Neural progenitor cell (in vitro differentiated cells): Measurements from ENCODE around the gene UMAD1. TPM values are rescaled to one million over a fixed set of nuclear protein-coding genes. Genes with fewer than 3 reads are reported as not detected.

Source experiments
- DNase-seq: peaks from one replicate; pipeline ENCODE4 v3.0.0-alpha.2; 2016; ENCODE audit warnings: low spot score
- H2AFZ ChIP-seq: fragments of 200-600 bp; sonication (generic); replicated peaks from 2 replicates; pipeline ENCODE4 v1.6.1; 2016; ENCODE audit warnings: antibody characterized with exemption
- H3F3A ChIP-seq: fragments of 200-600 bp; sonication (generic); 2 replicates; pipeline ENCODE4 v1.6.1; 2016; ENCODE audit warnings: antibody characterized with exemption, low read depth
- H3K27ac ChIP-seq: fragments of 200-600 bp; sonication (generic); 2 replicates; pipeline ENCODE4 v1.5.1; 2016; ENCODE audit warnings: mild to moderate bottlenecking
- H3K27me3 ChIP-seq: fragments of 200-600 bp; sonication (generic); 2 replicates; pipeline ENCODE4 v1.6.1; 2016; ENCODE audit warnings: mild to moderate bottlenecking, moderate library complexity
- H3K36me3 ChIP-seq: fragments of 200-600 bp; sonication (generic); 2 replicates; pipeline ENCODE4 v1.5.1; 2016
- H3K4me1 ChIP-seq: fragments of 200-600 bp; sonication (generic); 2 replicates; pipeline ENCODE4 v1.6.1; 2016; ENCODE audit warnings: mixed run types
- H3K4me2 ChIP-seq: fragments of 200-600 bp; sonication (generic); 2 replicates; pipeline ENCODE4 v1.6.1; 2016
- H3K4me3 ChIP-seq: fragments of 200-600 bp; sonication (generic); 2 replicates; pipeline ENCODE4 v1.5.1; 2016
- H3K79me2 ChIP-seq: fragments of 200-600 bp; sonication (generic); 2 replicates; pipeline ENCODE4 v1.6.1; 2016; ENCODE audit warnings: low read depth
- H3K9ac ChIP-seq: fragments of 200-600 bp; sonication (generic); 2 replicates; pipeline ENCODE4 v1.6.1; 2016
- H3K9me3 ChIP-seq: fragments of 200-600 bp; sonication (generic); 2 replicates; pipeline ENCODE4 v1.5.1; 2016; ENCODE audit warnings: low read depth
- H4K20me1 ChIP-seq: fragments of 200-600 bp; sonication (generic); 2 replicates; pipeline ENCODE4 v1.6.1; 2016; ENCODE audit warnings: low read depth
- H3K27ac Mint-ChIP-seq: 3 replicates; pipeline ENCODE4 v1.8.0; 2021; ENCODE audit warnings: mixed read lengths
- H3K27me3 Mint-ChIP-seq: 2 replicates; pipeline ENCODE4 v1.8.0; 2022; ENCODE audit warnings: low read depth, mild to moderate bottlenecking, inconsistent platforms, moderate library complexity, mixed read lengths; ENCODE audit not compliant: insufficient read depth
- H3K36me3 Mint-ChIP-seq: 3 replicates; pipeline ENCODE4 v1.8.0; 2021; ENCODE audit warnings: mixed read lengths
- H3K4me1 Mint-ChIP-seq: 3 replicates; pipeline ENCODE4 v1.8.0; 2021; ENCODE audit warnings: mixed read lengths
- H3K4me3 Mint-ChIP-seq: 3 replicates; pipeline ENCODE4 v1.8.0; 2021; ENCODE audit warnings: mild to moderate bottlenecking, moderate library complexity, mixed read lengths
- H3K9me3 Mint-ChIP-seq: 3 replicates; pipeline ENCODE4 v1.8.0; 2020; ENCODE audit warnings: mixed read lengths
- EZH2 ChIP-seq: fragments of 200-600 bp; sonication (generic); IDR thresholded peaks from 2 replicates; pipeline ENCODE4 v1.6.1; 2017; ENCODE audit warnings: antibody characterized with exemption, mild to moderate bottlenecking, moderate library complexity
- EZH2phosphoT487 ChIP-seq: fragments of 200-600 bp; sonication (generic); IDR thresholded peaks from 2 replicates; pipeline ENCODE4 v1.6.1; 2017; ENCODE audit warnings: antibody characterized with exemption
- total RNA-seq: library from RNA; depleted of rRNA; stranded (reverse); fragments of >200 nt; gene quantifications from 2 replicates; pipeline ENCODE4 v1.2.3, GENCODE V29; 2015; ENCODE audit warnings: low replicate concordance
- TF ChIP-seq, protein P1 (sequence below): fragments of 200-600 bp; sonication (generic); IDR thresholded peaks from 2 replicates; pipeline ENCODE4 v1.5.1; 2017; ENCODE audit warnings: antibody characterized with exemption, mild to moderate bottlenecking

The UMAD1 gene
- total RNA-seq, 1 donor from 2014 or later = 23.0 TPM

- H3F3A ChIP-seq = no peaks in the 10 kb centered on the region
- DNase-seq = no peak
- H3K4me2 ChIP-seq = no peak overlapping the region
- TF ChIP-seq EZH2 (no peak), EZH2phosphoT487 (no peak)
- TF ChIP-seq, protein P1, sequence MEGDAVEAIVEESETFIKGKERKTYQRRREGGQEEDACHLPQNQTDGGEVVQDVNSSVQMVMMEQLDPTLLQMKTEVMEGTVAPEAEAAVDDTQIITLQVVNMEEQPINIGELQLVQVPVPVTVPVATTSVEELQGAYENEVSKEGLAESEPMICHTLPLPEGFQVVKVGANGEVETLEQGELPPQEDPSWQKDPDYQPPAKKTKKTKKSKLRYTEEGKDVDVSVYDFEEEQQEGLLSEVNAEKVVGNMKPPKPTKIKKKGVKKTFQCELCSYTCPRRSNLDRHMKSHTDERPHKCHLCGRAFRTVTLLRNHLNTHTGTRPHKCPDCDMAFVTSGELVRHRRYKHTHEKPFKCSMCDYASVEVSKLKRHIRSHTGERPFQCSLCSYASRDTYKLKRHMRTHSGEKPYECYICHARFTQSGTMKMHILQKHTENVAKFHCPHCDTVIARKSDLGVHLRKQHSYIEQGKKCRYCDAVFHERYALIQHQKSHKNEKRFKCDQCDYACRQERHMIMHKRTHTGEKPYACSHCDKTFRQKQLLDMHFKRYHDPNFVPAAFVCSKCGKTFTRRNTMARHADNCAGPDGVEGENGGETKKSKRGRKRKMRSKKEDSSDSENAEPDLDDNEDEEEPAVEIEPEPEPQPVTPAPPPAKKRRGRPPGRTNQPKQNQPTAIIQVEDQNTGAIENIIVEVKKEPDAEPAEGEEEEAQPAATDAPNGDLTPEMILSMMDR = no peak
- Mint-ChIP-seq H3K27me3 (no peaks in the 10 kb centered on the region), H3K27ac (no peak overlapping the region), H3K9me3 (no peaks in the 10 kb centered on the region), H3K36me3 (no peaks in the 10 kb centered on the region), H3K4me3 (no peak overlapping the region), H3K4me1 (no peaks in the 10 kb centered on the region)
- no peaks in the 10 kb centered on the region for H4K20me1 ChIP-seq
- H3K9ac ChIP-seq = no peak overlapping the region
- H3K27ac ChIP-seq = no peak overlapping the region
- H3K9me3 ChIP-seq = no peaks in the 10 kb centered on the region
- H3K4me3 ChIP-seq = no peak overlapping the region
- H3K36me3 ChIP-seq = no peaks in the 10 kb centered on the region
- no peaks in the 10 kb centered on the region for H3K27me3 ChIP-seq
- no peaks in the 10 kb centered on the region for H3K4me1 ChIP-seq
- no peaks in the 10 kb centered on the region for H3K79me2 ChIP-seq
- no peak overlapping the region for H2AFZ ChIP-seq
Measured at GRCh38 chr7:7843240-7843639, 202.7 kb downstream of the UMAD1 start.

DNA sequence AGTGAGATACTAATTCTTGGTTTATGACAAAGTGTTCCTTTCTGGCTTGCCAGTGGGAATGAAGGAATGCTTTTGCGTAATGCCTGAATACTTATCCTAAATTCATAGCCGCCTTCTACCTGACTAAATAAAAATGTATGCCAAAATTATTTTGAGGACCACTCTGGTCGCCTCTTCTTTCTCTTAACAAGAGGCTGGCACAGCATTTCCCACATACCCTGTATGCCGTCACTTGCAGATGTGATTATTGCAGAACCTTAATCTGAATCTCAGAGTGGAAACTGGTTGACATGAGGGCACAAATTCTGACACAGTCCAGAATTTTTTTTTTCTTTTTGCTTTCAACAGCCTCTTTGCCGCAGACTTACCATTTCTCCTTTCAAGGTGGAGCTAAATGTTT lies 203.4 kb downstream of the UMAD1 start:
- H3K79me2 ChIP-seq = no peaks in the 10 kb centered on the region
- H3K36me3 ChIP-seq = no peaks in the 10 kb centered on the region
- Mint-ChIP-seq H3K27me3 (no peaks in the 10 kb centered on the region), H3K36me3 (no peaks in the 10 kb centered on the region), H3K4me1 (no peaks in the 10 kb centered on the region), H3K9me3 (no peaks in the 10 kb centered on the region), H3K4me3 (no peak overlapping the region), H3K27ac (no peak overlapping the region)
- no peak overlapping the region for H2AFZ ChIP-seq
- H3K9ac ChIP-seq = no peak overlapping the region
- no peak overlapping the region for H3K27ac ChIP-seq
- H3K4me2 ChIP-seq = no peak overlapping the region
- H4K20me1 ChIP-seq = no peaks in the 10 kb centered on the region
- no peak for TF ChIP-seq EZH2
- no peaks in the 10 kb centered on the region for H3K27me3 ChIP-seq
- H3K4me3 ChIP-seq = no peak overlapping the region
- H3K9me3 ChIP-seq = no peaks in the 10 kb centered on the region
- no peak for DNase-seq
- no peaks in the 10 kb centered on the region for H3K4me1 ChIP-seq
- no peaks in the 10 kb centered on the region for H3F3A ChIP-seq

- DNase-seq = no peak
- H4K20me1 ChIP-seq = no peaks in the 10 kb centered on the region
- Mint-ChIP-seq H3K27me3 (no peaks in the 10 kb centered on the region), H3K27ac (no peak overlapping the region), H3K36me3 (no peaks in the 10 kb centered on the region), H3K4me1 (no peaks in the 10 kb centered on the region), H3K9me3 (no peaks in the 10 kb centered on the region), H3K4me3 (no peak overlapping the region)
- H3K36me3 ChIP-seq = no peaks in the 10 kb centered on the region
- no peaks in the 10 kb centered on the region for H3F3A ChIP-seq
- H3K9ac ChIP-seq = no peak overlapping the region
- H3K4me1 ChIP-seq = no peaks in the 10 kb centered on the region
- no peaks in the 10 kb centered on the region for H3K79me2 ChIP-seq
- H3K4me2 ChIP-seq = no peak overlapping the region
- TF ChIP-seq EZH2phosphoT487 = no peak
- TF ChIP-seq, protein P1 = no peak
- no peak for TF ChIP-seq EZH2
- H2AFZ ChIP-seq = no peak overlapping the region
- H3K4me3 ChIP-seq = no peak overlapping the region
- H3K9me3 ChIP-seq = no peaks in the 10 kb centered on the region
- H3K27ac ChIP-seq = no peak overlapping the region
- no peaks in the 10 kb centered on the region for H3K27me3 ChIP-seq
Measured at GRCh38 chr7:7848246-7848645, 207.7 kb downstream of the UMAD1 start.

DNA sequence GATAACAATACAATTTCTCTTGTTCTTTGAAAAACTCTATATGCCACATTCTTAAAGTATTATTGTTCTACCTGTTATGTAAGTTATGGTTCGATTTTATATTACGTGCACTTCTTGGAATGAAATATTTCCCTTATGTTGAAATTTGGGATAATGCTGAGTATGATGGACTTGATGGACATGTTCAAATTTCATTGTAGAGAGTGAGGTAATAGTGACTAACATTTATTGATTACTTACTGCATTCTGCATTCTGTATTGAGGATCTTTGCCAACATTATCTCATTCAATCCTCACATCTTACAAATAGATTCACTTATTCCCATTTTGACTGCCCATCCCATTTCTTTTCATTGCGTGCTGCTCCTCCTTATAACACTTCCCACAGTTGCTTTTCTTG lies 208.3 kb downstream of the UMAD1 start:
- H3K79me2 ChIP-seq = no peaks in the 10 kb centered on the region
- no peak overlapping the region for H3K4me2 ChIP-seq
- peaks cover 4% of the 10 kb centered on the region for H3K9me3 Mint-ChIP-seq
- no peak overlapping the region for H2AFZ ChIP-seq
- H3K4me1 ChIP-seq = no peaks in the 10 kb centered on the region
- no peaks in the 10 kb centered on the region for H3K27me3 Mint-ChIP-seq
- TF ChIP-seq, protein P1 = no peak
- no peak for TF ChIP-seq EZH2
- no peak for TF ChIP-seq EZH2phosphoT487
- H3K9ac ChIP-seq = no peak overlapping the region
- H3K27me3 ChIP-seq = no peaks in the 10 kb centered on the region
- no peak overlapping the region for H3K4me3 ChIP-seq
- H3F3A ChIP-seq = no peaks in the 10 kb centered on the region
- no peak overlapping the region for H3K4me3 Mint-ChIP-seq
- no peaks in the 10 kb centered on the region for H3K9me3 ChIP-seq
- H3K4me1 Mint-ChIP-seq = no peaks in the 10 kb centered on the region
- no peaks in the 10 kb centered on the region for H4K20me1 ChIP-seq
- no peak for DNase-seq
- no peaks in the 10 kb centered on the region for H3K36me3 Mint-ChIP-seq
- H3K36me3 ChIP-seq = no peaks in the 10 kb centered on the region
- H3K27ac Mint-ChIP-seq = no peak overlapping the region
- H3K27ac ChIP-seq = no peak overlapping the region
